OCI-LY1 (cell line): ENCODE results near the gene CNN2.

Source experiments
- EZH2 ChIP-seq: fragments of 200-600 bp; sonication (generic), shearing (Covaris generic); IDR thresholded peaks from 2 replicates; pipeline ENCODE4 v1.8.0; 2017; ENCODE audit warnings: borderline replicate concordance, mixed run types, mild to moderate bottlenecking, antibody characterized with exemption, low read length, moderate library complexity, mixed read lengths
- TF ChIP-seq, protein P1 (sequence below): fragments of 200-600 bp; sonication (generic), shearing (Covaris generic); IDR thresholded peaks from 2 replicates; pipeline ENCODE4 v1.5.1; 2017; ENCODE audit warnings: mild to moderate bottlenecking, antibody characterized with exemption, low read length, moderate library complexity, mixed read lengths

DNA sequence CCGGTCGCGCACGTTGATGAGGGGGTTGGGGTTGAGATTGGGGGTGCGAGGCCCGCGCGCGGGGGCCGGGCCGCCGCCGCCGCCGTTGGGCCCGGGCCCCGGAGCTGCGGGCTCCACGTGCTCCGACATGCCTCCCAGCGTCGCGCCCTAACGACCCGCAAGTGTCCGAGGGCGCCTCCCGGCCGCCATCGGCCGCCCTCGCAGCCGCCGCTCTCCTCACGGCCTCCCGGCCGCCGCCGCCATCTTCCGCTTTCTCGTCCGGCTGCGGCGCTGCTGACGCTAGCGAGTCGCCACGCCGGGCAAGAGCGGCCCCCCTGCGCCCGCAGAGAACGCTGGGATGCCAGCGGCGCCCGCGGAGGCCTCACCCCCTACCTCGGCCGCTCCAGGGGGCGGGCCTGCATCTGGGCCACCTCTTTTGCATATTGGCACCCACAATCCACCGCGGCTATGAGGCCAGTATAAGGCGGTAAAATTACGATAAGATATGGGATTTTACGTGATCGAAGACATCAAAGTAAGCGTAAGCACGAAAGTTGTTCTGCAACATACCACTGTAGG lies 5.5 kb upstream of the CNN2 start, which contains the start of gene TMEM259:
- TF ChIP-seq, protein P1, sequence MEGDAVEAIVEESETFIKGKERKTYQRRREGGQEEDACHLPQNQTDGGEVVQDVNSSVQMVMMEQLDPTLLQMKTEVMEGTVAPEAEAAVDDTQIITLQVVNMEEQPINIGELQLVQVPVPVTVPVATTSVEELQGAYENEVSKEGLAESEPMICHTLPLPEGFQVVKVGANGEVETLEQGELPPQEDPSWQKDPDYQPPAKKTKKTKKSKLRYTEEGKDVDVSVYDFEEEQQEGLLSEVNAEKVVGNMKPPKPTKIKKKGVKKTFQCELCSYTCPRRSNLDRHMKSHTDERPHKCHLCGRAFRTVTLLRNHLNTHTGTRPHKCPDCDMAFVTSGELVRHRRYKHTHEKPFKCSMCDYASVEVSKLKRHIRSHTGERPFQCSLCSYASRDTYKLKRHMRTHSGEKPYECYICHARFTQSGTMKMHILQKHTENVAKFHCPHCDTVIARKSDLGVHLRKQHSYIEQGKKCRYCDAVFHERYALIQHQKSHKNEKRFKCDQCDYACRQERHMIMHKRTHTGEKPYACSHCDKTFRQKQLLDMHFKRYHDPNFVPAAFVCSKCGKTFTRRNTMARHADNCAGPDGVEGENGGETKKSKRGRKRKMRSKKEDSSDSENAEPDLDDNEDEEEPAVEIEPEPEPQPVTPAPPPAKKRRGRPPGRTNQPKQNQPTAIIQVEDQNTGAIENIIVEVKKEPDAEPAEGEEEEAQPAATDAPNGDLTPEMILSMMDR, result no peak
- TF ChIP-seq EZH2, result no peak
